Liver (tissue), 3 donors: ENCODE measurements around the gene GRK2.

Experiments used
- CTCF ChIP-seq: fragments of 150-350 bp; IDR thresholded peaks from 2 replicates; pipeline ENCODE4 v1.5.1; 2017; ENCODE audit warnings: improper control_type of control experiment, low read depth, low read length; ENCODE audit not compliant: missing input control
- HNF4G ChIP-seq: IDR thresholded peaks from 2 replicates; pipeline ENCODE4 v1.6.1; 2016; ENCODE audit warnings: antibody characterized with exemption
- MAX ChIP-seq: IDR thresholded peaks from 2 replicates; pipeline ENCODE4 v1.6.1; 2016; ENCODE audit warnings: antibody characterized with exemption
- YY1 ChIP-seq: IDR thresholded peaks from 2 replicates; pipeline ENCODE4 v1.6.1; 2016; ENCODE audit warnings: antibody characterized with exemption, mild to moderate bottlenecking
- TF ChIP-seq, protein P1 (sequence below): IDR thresholded peaks from 2 replicates; pipeline ENCODE4 v1.6.1; 2016; ENCODE audit warnings: antibody characterized with exemption
- TF ChIP-seq, protein P2 (sequence below): IDR thresholded peaks from 2 replicates; pipeline ENCODE4 v1.6.1; 2016; ENCODE audit warnings: antibody characterized with exemption
- donor health status: healthy.
- donor health status: healthy.

- TF ChIP-seq CTCF (no peak), MAX (no peak), YY1 (no peak), HNF4G (no peak)
- TF ChIP-seq, protein P1, sequence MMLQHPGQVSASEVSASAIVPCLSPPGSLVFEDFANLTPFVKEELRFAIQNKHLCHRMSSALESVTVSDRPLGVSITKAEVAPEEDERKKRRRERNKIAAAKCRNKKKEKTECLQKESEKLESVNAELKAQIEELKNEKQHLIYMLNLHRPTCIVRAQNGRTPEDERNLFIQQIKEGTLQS = no peak
- TF ChIP-seq, protein P2, sequence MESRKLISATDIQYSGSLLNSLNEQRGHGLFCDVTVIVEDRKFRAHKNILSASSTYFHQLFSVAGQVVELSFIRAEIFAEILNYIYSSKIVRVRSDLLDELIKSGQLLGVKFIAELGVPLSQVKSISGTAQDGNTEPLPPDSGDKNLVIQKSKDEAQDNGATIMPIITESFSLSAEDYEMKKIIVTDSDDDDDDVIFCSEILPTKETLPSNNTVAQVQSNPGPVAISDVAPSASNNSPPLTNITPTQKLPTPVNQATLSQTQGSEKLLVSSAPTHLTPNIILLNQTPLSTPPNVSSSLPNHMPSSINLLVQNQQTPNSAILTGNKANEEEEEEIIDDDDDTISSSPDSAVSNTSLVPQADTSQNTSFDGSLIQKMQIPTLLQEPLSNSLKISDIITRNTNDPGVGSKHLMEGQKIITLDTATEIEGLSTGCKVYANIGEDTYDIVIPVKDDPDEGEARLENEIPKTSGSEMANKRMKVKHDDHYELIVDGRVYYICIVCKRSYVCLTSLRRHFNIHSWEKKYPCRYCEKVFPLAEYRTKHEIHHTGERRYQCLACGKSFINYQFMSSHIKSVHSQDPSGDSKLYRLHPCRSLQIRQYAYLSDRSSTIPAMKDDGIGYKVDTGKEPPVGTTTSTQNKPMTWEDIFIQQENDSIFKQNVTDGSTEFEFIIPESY = no peak
Measured at GRCh38 chr11:67238894-67239782, 27.1 kb upstream of the GRK2 start.
